Measurements from ENCODE around the gene CDK14. TPM values are rescaled to one million over a fixed set of nuclear protein-coding genes. Genes with fewer than 3 reads are reported as not detected.

CDK14 gene
- total and polyA plus RNA-seq, 10 of the 15 experiments (the other 5 are each of a cell fraction or from before 2014, with no cell fraction given), result 6.5 to 61.3 (median 24.2) TPM

DNA sequence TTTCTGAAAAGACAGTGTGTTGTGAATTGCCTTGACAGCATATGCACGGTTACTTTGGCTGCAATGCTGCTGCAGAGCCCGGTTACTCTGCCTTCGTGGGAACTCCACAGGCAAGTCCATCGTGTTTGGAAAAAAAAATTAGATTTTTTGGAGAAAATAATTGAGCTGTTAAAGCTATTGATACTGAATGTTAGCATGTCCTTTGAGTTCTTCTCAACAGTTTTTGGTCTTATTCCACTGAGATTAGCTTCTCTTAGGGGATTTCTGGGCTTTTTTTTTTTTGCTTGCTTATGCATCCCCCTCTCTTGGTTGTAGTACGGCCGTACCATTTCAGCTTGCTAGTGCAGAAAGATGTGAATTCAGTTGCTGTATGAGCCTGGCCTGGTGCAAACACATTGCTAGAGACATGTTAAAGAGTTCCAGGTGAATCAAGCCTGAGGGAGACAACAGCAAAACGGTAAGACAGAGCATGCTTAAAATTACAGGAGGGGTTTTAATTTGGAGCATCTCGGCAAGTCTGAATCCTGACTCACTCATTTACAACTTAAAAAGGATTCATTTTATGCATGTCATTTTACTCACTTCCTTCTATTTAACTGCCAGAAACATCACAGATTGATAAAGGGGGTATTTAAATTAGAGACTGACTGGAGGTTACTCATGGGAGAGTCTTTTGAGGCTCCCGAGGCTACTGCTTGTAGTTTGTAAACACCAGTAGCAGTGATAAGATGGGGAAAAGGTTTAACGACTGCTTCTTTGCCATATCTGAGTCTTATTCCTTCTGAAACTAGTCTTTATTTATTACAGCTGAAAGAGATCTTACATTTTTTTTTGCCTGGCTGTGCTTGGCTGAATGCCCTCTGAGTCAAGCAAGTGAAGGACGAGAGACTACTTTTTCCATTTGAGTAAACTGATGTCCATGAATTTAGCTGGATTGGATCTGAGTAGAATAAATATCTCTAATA lies 113.7 kb downstream of the CDK14 start (continued):
- TF ChIP-seq, protein P1, sequence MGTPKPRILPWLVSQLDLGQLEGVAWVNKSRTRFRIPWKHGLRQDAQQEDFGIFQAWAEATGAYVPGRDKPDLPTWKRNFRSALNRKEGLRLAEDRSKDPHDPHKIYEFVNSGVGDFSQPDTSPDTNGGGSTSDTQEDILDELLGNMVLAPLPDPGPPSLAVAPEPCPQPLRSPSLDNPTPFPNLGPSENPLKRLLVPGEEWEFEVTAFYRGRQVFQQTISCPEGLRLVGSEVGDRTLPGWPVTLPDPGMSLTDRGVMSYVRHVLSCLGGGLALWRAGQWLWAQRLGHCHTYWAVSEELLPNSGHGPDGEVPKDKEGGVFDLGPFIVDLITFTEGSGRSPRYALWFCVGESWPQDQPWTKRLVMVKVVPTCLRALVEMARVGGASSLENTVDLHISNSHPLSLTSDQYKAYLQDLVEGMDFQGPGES (IDR thresholded peaks at IDR 0.05), result no peak
- TF ChIP-seq DPF2 (IDR thresholded peaks at IDR 0.05) (no peak), ZBED1 (IDR thresholded peaks at IDR 0.05; ENCODE audit: borderline replicate concordance) (no peak), POLR2AphosphoS5 (IDR thresholded peaks at IDR 0.05; ENCODE audit: low read length) (peak; percentile 63; the same call in 1 of the 2 replicates), KAT2A (conservative IDR thresholded peaks at IDR 0.05; ENCODE audit: control insufficient read depth, low read depth, low read length) (no peak), JUND (IDR thresholded peaks at IDR 0.05; ENCODE audit: low read depth, low read length) (peak; percentile 54; the same call in 1 of the 2 replicates), NFYA (IDR thresholded peaks at IDR 0.05; ENCODE audit: borderline replicate concordance, low read depth, low read length) (no peak), KLF5 (IDR thresholded peaks at IDR 0.05; ENCODE audit: partially characterized antibody) (peak; percentile 66), BMI1 (IDR thresholded peaks at IDR 0.05; ENCODE audit: borderline replicate concordance) (no peak)
- TF ChIP-seq, protein P2, sequence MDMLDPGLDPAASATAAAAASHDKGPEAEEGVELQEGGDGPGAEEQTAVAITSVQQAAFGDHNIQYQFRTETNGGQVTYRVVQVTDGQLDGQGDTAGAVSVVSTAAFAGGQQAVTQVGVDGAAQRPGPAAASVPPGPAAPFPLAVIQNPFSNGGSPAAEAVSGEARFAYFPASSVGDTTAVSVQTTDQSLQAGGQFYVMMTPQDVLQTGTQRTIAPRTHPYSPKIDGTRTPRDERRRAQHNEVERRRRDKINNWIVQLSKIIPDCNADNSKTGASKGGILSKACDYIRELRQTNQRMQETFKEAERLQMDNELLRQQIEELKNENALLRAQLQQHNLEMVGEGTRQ (IDR thresholded peaks at IDR 0.05; ENCODE audit: borderline replicate concordance, low read depth, low read length), result no peak
- TF ChIP-seq, protein P3, sequence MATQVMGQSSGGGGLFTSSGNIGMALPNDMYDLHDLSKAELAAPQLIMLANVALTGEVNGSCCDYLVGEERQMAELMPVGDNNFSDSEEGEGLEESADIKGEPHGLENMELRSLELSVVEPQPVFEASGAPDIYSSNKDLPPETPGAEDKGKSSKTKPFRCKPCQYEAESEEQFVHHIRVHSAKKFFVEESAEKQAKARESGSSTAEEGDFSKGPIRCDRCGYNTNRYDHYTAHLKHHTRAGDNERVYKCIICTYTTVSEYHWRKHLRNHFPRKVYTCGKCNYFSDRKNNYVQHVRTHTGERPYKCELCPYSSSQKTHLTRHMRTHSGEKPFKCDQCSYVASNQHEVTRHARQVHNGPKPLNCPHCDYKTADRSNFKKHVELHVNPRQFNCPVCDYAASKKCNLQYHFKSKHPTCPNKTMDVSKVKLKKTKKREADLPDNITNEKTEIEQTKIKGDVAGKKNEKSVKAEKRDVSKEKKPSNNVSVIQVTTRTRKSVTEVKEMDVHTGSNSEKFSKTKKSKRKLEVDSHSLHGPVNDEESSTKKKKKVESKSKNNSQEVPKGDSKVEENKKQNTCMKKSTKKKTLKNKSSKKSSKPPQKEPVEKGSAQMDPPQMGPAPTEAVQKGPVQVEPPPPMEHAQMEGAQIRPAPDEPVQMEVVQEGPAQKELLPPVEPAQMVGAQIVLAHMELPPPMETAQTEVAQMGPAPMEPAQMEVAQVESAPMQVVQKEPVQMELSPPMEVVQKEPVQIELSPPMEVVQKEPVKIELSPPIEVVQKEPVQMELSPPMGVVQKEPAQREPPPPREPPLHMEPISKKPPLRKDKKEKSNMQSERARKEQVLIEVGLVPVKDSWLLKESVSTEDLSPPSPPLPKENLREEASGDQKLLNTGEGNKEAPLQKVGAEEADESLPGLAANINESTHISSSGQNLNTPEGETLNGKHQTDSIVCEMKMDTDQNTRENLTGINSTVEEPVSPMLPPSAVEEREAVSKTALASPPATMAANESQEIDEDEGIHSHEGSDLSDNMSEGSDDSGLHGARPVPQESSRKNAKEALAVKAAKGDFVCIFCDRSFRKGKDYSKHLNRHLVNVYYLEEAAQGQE (IDR thresholded peaks at IDR 0.05; ENCODE audit: low read depth, low read length), result no peak
- TF ChIP-seq, protein P4, sequence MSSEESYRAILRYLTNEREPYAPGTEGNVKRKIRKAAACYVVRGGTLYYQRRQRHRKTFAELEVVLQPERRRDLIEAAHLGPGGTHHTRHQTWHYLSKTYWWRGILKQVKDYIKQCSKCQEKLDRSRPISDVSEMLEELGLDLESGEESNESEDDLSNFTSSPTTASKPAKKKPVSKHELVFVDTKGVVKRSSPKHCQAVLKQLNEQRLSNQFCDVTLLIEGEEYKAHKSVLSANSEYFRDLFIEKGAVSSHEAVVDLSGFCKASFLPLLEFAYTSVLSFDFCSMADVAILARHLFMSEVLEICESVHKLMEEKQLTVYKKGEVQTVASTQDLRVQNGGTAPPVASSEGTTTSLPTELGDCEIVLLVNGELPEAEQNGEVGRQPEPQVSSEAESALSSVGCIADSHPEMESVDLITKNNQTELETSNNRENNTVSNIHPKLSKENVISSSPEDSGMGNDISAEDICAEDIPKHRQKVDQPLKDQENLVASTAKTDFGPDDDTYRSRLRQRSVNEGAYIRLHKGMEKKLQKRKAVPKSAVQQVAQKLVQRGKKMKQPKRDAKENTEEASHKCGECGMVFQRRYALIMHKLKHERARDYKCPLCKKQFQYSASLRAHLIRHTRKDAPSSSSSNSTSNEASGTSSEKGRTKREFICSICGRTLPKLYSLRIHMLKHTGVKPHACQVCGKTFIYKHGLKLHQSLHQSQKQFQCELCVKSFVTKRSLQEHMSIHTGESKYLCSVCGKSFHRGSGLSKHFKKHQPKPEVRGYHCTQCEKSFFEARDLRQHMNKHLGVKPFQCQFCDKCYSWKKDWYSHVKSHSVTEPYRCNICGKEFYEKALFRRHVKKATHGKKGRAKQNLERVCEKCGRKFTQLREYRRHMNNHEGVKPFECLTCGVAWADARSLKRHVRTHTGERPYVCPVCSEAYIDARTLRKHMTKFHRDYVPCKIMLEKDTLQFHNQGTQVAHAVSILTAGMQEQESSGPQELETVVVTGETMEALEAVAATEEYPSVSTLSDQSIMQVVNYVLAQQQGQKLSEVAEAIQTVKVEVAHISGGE (CRISPR knock-in tag; IDR thresholded peaks at IDR 0.05), result no peak
- TF ChIP-seq, protein P5, sequence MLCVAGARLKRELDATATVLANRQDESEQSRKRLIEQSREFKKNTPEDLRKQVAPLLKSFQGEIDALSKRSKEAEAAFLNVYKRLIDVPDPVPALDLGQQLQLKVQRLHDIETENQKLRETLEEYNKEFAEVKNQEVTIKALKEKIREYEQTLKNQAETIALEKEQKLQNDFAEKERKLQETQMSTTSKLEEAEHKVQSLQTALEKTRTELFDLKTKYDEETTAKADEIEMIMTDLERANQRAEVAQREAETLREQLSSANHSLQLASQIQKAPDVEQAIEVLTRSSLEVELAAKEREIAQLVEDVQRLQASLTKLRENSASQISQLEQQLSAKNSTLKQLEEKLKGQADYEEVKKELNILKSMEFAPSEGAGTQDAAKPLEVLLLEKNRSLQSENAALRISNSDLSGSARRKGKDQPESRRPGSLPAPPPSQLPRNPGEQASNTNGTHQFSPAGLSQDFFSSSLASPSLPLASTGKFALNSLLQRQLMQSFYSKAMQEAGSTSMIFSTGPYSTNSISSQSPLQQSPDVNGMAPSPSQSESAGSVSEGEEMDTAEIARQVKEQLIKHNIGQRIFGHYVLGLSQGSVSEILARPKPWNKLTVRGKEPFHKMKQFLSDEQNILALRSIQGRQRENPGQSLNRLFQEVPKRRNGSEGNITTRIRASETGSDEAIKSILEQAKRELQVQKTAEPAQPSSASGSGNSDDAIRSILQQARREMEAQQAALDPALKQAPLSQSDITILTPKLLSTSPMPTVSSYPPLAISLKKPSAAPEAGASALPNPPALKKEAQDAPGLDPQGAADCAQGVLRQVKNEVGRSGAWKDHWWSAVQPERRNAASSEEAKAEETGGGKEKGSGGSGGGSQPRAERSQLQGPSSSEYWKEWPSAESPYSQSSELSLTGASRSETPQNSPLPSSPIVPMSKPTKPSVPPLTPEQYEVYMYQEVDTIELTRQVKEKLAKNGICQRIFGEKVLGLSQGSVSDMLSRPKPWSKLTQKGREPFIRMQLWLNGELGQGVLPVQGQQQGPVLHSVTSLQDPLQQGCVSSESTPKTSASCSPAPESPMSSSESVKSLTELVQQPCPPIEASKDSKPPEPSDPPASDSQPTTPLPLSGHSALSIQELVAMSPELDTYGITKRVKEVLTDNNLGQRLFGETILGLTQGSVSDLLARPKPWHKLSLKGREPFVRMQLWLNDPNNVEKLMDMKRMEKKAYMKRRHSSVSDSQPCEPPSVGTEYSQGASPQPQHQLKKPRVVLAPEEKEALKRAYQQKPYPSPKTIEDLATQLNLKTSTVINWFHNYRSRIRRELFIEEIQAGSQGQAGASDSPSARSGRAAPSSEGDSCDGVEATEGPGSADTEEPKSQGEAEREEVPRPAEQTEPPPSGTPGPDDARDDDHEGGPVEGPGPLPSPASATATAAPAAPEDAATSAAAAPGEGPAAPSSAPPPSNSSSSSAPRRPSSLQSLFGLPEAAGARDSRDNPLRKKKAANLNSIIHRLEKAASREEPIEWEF (IDR thresholded peaks at IDR 0.05; ENCODE audit: insufficient replicate concordance, low read depth, low read length), result no peak

Data from GM12878 (cell line).